Astrocyte (in vitro differentiated cells and primary cell): ENCODE results near the gene SLC25A13.

ENCODE experiments used
- EZH2 ChIP-seq: IDR thresholded peaks from 2 replicates; pipeline ENCODE4 v1.6.1; 2012; ENCODE audit warnings: mild to moderate bottlenecking, low read length, inconsistent platforms; ENCODE audit not compliant: insufficient read depth
- TF ChIP-seq, protein P1 (sequence below): IDR thresholded peaks from 2 replicates; pipeline ENCODE4 v1.5.1; 2011; ENCODE audit warnings: low read depth, mild to moderate bottlenecking, inconsistent platforms, low read length, moderate library complexity; ENCODE audit not compliant: insufficient read depth

DNA sequence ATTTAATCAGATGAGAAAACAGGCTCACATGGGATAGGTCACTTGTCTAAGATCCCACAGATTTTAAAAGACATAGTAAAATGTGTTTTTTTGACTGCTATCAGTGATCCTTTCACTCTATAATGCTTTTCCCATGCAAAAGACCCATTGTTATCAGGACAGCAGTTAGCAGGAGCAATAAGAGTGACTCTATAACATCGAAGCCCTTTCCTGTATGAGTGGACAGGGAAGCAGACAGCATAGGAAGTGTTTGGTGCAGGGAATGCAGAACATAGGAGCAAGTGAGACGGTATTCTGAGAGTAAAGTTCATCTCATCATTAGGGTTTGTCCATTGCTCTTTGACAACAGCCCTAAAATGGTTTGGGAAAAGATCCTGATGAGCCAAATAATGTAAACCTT, 68.5 kb downstream of the SLC25A13 start:
- TF ChIP-seq, protein P1, sequence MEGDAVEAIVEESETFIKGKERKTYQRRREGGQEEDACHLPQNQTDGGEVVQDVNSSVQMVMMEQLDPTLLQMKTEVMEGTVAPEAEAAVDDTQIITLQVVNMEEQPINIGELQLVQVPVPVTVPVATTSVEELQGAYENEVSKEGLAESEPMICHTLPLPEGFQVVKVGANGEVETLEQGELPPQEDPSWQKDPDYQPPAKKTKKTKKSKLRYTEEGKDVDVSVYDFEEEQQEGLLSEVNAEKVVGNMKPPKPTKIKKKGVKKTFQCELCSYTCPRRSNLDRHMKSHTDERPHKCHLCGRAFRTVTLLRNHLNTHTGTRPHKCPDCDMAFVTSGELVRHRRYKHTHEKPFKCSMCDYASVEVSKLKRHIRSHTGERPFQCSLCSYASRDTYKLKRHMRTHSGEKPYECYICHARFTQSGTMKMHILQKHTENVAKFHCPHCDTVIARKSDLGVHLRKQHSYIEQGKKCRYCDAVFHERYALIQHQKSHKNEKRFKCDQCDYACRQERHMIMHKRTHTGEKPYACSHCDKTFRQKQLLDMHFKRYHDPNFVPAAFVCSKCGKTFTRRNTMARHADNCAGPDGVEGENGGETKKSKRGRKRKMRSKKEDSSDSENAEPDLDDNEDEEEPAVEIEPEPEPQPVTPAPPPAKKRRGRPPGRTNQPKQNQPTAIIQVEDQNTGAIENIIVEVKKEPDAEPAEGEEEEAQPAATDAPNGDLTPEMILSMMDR = no peak
- TF ChIP-seq EZH2 = no peak
